Endothelial cell of umbilical vein (primary cell): ENCODE measurements around the gene POLG. TPM values are rescaled to one million over a fixed set of nuclear protein-coding genes. Genes with fewer than 3 reads are reported as not detected.

Experiments
- BruUV-seq: library from RNA; stranded (reverse); fragments of 400-500 nt; replicated peaks from 2 replicates; lab custom pipeline; 2021; lab: Mats Ljungman, UMichigan
- CTCF ChIA-PET: fragments of 300-600, 350-600 bp; sonication (Branson Sonifier 250); formaldehyde crosslinking; loops from one replicate; lab custom pipeline; 2021; ENCODE audit warnings: antibody characterized with exemption, inconsistent platforms; lab: Charles Lee
- POLR2A ChIA-PET: fragments of 300-600, 350-600 bp; sonication (Branson Sonifier 250); formaldehyde crosslinking; loops from one replicate; lab custom pipeline; 2021; ENCODE audit warnings: antibody characterized with exemption, inconsistent platforms; lab: Charles Lee
- DNase-seq: peaks from one replicate; pipeline ENCODE4 v3.0.0-alpha.2; 2011; ENCODE audit warnings: low read depth, low spot score
- FAIRE-seq: peaks from 2 replicates; lab custom pipeline; 2011; peaks lifted over from hg19 to GRCh38; lab: Jason Lieb, UNC
- H2AFZ ChIP-seq: 2 replicates; pipeline ENCODE4 v1.6.0; 2012; ENCODE audit warnings: low read depth, low read length, control low read depth, inconsistent platforms
- H3K27ac ChIP-seq: 2 replicates; pipeline ENCODE4 v1.5.1; 2011; ENCODE audit warnings: low read depth, mild to moderate bottlenecking, control low read depth, low read length, moderate library complexity; ENCODE audit not compliant: insufficient read depth
- H3K27me3 ChIP-seq, 2 experiments: 2 replicates each; pipeline versions ENCODE4 v1.6.0 to v1.6.1; 2011; ENCODE audit warnings: low read length in 2 of 2, mixed read lengths in 1 of 2; ENCODE audit not compliant: control insufficient read depth in 2 of 2, insufficient read depth in 2 of 2
- H3K36me3 ChIP-seq, 2 experiments: 2 replicates in 1 of 2; 3 replicates in 1 of 2; pipeline ENCODE4 v1.5.1; 2011; ENCODE audit warnings: low read length in 2 of 2, mild to moderate bottlenecking in 1 of 2, moderate library complexity in 1 of 2; ENCODE audit not compliant: control insufficient read depth in 2 of 2, insufficient read depth in 2 of 2; ENCODE audit errors: extremely low read depth in 1 of 2
- H3K4me1 ChIP-seq: 3 replicates; pipeline ENCODE4 v1.5.1; 2011; ENCODE audit warnings: mild to moderate bottlenecking, low read length; ENCODE audit not compliant: control insufficient read depth, insufficient read depth; ENCODE audit errors: extremely low read depth
- H3K4me2 ChIP-seq: 2 replicates; pipeline ENCODE4 v1.6.1; 2011; ENCODE audit warnings: low read length, control low read depth, mixed read lengths; ENCODE audit not compliant: insufficient read depth
- H3K4me3 ChIP-seq, 3 experiments: fragments of 200-600 bp in 1 of 3; sonication (generic), shearing (Covaris generic) in 1 of 3; replicated peaks in 1 of 3; 2 replicates each; pipeline ENCODE4 v1.5.1; 2011 to 2016; ENCODE audit warnings: control low read depth in 3 of 3, low read length in 3 of 3, mild to moderate bottlenecking in 2 of 3, inconsistent platforms in 1 of 3, low read depth in 1 of 3, moderate library complexity in 1 of 3; ENCODE audit not compliant: insufficient read depth in 1 of 3
- H3K79me2 ChIP-seq: 2 replicates; pipeline ENCODE4 v1.6.0; 2012; ENCODE audit warnings: low read length, inconsistent platforms; ENCODE audit not compliant: control insufficient read depth, insufficient read depth
- H3K9ac ChIP-seq: replicated peaks from 2 replicates; pipeline ENCODE3; 2011; ENCODE audit warnings: low read length, control low read depth; ENCODE audit not compliant: insufficient read depth; ENCODE audit errors: extremely low read depth
- H3K9me1 ChIP-seq: replicated peaks from 3 replicates; pipeline ENCODE4 v1.6.0; 2011; ENCODE audit warnings: mild to moderate bottlenecking, low read length; ENCODE audit not compliant: control insufficient read depth, insufficient read depth; ENCODE audit errors: extremely low read depth
- H3K9me3 ChIP-seq: replicated peaks from 2 replicates; pipeline ENCODE4 v1.5.1; 2012; ENCODE audit warnings: low read length, inconsistent platforms; ENCODE audit not compliant: control insufficient read depth, insufficient read depth
- H4K20me1 ChIP-seq: replicated peaks from 2 replicates; pipeline ENCODE3; 2011; ENCODE audit warnings: mild to moderate bottlenecking, low read length; ENCODE audit not compliant: control insufficient read depth, insufficient read depth; ENCODE audit errors: extremely low read depth
- EZH2 ChIP-seq: IDR thresholded peaks from 2 replicates; pipeline ENCODE4 v1.6.1; 2012; ENCODE audit warnings: borderline replicate concordance, low read depth, mild to moderate bottlenecking, moderate library complexity, low read length, inconsistent platforms; ENCODE audit not compliant: severe bottlenecking
- GATA2 ChIP-seq: IDR thresholded peaks from 2 replicates; pipeline ENCODE4 v1.7.0; 2011; ENCODE audit warnings: low read depth, mild to moderate bottlenecking, moderate library complexity, mixed read lengths, low read length; ENCODE audit not compliant: insufficient read length, insufficient read depth
- JUN ChIP-seq: IDR thresholded peaks from 2 replicates; pipeline ENCODE4 v1.6.1; 2011; ENCODE audit warnings: borderline replicate concordance, low read depth; ENCODE audit not compliant: insufficient read length, insufficient read depth
- MYC ChIP-seq: IDR thresholded peaks from one replicate; pipeline ENCODE4 v1.6.1; 2011; ENCODE audit warnings: mild to moderate bottlenecking, low read depth, low read length
- POLR2AphosphoS5 ChIP-seq: IDR thresholded peaks from 2 replicates; pipeline ENCODE4 v1.6.1; 2012; ENCODE audit warnings: low read depth, mild to moderate bottlenecking, control low read depth, low read length, moderate library complexity; ENCODE audit not compliant: insufficient read depth
- dilution Hi-C: fragments of 300-500 bp; cut with MboI; formaldehyde crosslinking; loops from one replicate; pipeline ENCODE4 v1.15.0; 2019; ENCODE audit warnings: low sequenced_read_pairs; ENCODE audit not compliant: extremely low pct_ligation_motif_present
- intact Hi-C: fragments of 100-400 bp; cut with micrococcal nuclease; formaldehyde crosslinking; loops from one replicate; pipeline ENCODE4 v1.10.0; 2022
- polyA plus RNA-seq, 4 experiments: library from polyadenylated mRNA; depleted of rRNA in 3 of 4; stranded (reverse) in 3 of 4; unstranded in 1 of 4; fragments of >200 nt; gene quantifications; 2 replicates each; pipeline versions ENCODE4 v1.2.1 to v1.2.3, GENCODE V29; 2011 to 2012; ENCODE audit warnings: missing spikeins in 1 of 4
- total RNA-seq: library from RNA; stranded (reverse); gene quantifications from 2 replicates; pipeline ENCODE4 v1.2.3, GENCODE V29; 2021
- TF ChIP-seq, protein P1 (sequence below), 2 donors: IDR thresholded peaks; 1 replicate in 1 of 2; 2 replicates in 1 of 2; pipeline ENCODE4 v1.5.1; 2011; ENCODE audit warnings: low read length in 2 of 2, mild to moderate bottlenecking in 2 of 2, moderate library complexity in 2 of 2, control low read depth in 1 of 2, inconsistent platforms in 1 of 2, low read depth in 1 of 2; ENCODE audit not compliant: insufficient read depth in 1 of 2; ENCODE audit errors: extremely low read depth in 1 of 2
- TF ChIP-seq, protein P2 (sequence below): IDR thresholded peaks from 2 replicates; pipeline ENCODE4 v1.6.1; 2011; ENCODE audit not compliant: insufficient read depth, insufficient read length

The POLG gene
- total and polyA plus RNA-seq, 2 donors (not counting 3 experiments of a cell fraction or from before 2014, with no cell fraction given), result 36.6 to 77.7 TPM

DNA sequence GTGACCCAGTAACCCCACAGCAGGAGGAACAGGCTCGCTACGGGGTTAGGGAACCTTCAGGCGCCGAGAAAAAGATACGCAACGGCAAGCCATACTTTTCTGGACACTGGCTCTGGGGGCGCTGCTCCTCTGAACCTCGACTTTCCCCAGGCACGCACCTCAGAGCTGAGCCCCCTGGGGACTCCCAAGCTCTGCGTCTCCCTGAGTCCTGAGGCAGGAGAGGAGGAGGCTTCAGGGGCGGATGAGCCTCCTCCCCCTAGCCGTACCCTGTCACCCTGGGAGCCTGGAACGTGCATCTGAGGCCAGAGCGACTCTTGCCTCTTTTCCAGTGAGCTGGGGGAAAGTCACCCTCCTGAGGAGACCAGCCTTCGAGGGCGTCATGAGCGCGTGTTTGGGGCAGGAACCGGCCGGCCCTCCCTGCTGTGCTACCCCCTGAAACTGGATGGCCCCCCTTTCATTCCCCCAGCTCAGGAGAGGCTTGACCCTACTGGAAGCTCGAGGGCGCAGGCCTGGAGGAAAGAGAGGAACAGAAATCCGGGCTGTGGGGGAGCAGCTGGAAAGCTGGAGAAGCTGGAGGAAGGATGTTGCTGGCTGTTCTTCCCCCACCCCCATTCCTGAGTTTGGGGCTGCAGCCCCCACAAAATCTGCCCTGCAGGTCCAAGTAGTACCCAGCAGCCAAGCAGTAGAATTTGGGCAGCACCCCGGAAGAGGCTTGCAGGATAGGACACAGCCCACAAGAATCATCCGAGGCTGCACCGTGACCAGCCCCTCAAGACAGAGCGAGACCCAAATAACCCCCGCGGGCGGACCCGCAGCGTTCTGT lies 25.1 kb upstream of the POLG start:
- Histone ChIP-seq H2AFZ (no peak overlapping the region), H3K9me1 (no peaks in the 10 kb centered on the region), H3K27ac (no peak overlapping the region), H3K36me3 (no peaks in the 10 kb centered on the region), H3K4me3 (no peak overlapping the region), H4K20me1 (no peaks in the 10 kb centered on the region), H3K27me3 (peaks cover 56 to 71% of the 10 kb centered on the region in 2 experiments), H3K4me2 (no peak overlapping the region), H3K9ac (no peak overlapping the region), H3K4me1 (no peaks in the 10 kb centered on the region), H3K79me2 (no peaks in the 10 kb centered on the region), H3K9me3 (no peaks in the 10 kb centered on the region)
- ChIA-PET POLR2A (interaction anchor here (0.7 kb wide), 1 partner anchor 59 kb away, joined by 3 read pairs; no protein-coding TSS in a partner anchor), CTCF (interaction anchor here (0.7 to 8.0 kb wide), 41 partner anchors 9 to 279 kb away, joined by 3 to 262 read pairs (median 10); partner anchors contain the start of genes POLG, RHCG and TICRR)
- DNase-seq (no peak), FAIRE-seq (no peak)
- no peak for TF ChIP-seq POLR2AphosphoS5
- peak; percentile 87 for TF ChIP-seq EZH2
- dilution Hi-C loops (no loop called here), intact Hi-C loops (loop anchor here (2.0 to 5.0 kb wide), 3 partner anchors 25 to 198 kb away; partner anchors contain the start of gene POLG)
- BruUV-seq, result no TSS peak

GRCh38 chr15:89358755-89359439 lies 24.3 kb upstream of the POLG start:
- no peak overlapping the region for H3K27ac ChIP-seq
- no TSS peak for BruUV-seq
- ChIA-PET CTCF (interaction anchor here (0.5 to 8.0 kb wide), 55 partner anchors 10 to 380 kb away, joined by 3 to 262 read pairs (median 6); partner anchors contain the start of genes POLG, RHCG and TICRR), POLR2A (interaction anchor here (0.7 kb wide), 1 partner anchor 60 kb away, joined by 3 read pairs; no protein-coding TSS in a partner anchor)
- H3K4me2 ChIP-seq, result peak overlapping the region; percentile 62
- H3K9me1 ChIP-seq, result no peaks in the 10 kb centered on the region
- H3K79me2 ChIP-seq, result no peaks in the 10 kb centered on the region
- FAIRE-seq (peak; percentile 89), DNase-seq (peak; percentile 88)
- TF ChIP-seq, protein P1, sequence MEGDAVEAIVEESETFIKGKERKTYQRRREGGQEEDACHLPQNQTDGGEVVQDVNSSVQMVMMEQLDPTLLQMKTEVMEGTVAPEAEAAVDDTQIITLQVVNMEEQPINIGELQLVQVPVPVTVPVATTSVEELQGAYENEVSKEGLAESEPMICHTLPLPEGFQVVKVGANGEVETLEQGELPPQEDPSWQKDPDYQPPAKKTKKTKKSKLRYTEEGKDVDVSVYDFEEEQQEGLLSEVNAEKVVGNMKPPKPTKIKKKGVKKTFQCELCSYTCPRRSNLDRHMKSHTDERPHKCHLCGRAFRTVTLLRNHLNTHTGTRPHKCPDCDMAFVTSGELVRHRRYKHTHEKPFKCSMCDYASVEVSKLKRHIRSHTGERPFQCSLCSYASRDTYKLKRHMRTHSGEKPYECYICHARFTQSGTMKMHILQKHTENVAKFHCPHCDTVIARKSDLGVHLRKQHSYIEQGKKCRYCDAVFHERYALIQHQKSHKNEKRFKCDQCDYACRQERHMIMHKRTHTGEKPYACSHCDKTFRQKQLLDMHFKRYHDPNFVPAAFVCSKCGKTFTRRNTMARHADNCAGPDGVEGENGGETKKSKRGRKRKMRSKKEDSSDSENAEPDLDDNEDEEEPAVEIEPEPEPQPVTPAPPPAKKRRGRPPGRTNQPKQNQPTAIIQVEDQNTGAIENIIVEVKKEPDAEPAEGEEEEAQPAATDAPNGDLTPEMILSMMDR (IDR thresholded peaks at IDR 0.05; ENCODE audit: extremely low read depth in 1 of 2, insufficient read depth in 1 of 2, low read depth in 1 of 2, low read length in 2 of 2), result peak; percentile 76 to 88
- TF ChIP-seq EZH2 (peak; percentile 14), MYC (no peak), JUN (no peak), GATA2 (no peak)
- TF ChIP-seq, protein P2, sequence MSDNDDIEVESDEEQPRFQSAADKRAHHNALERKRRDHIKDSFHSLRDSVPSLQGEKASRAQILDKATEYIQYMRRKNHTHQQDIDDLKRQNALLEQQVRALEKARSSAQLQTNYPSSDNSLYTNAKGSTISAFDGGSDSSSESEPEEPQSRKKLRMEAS, result no peak
- H3K36me3 ChIP-seq, result no peaks in the 10 kb centered on the region
- dilution Hi-C loops (no loop called here), intact Hi-C loops (loop anchor here (1.0 to 5.0 kb wide), 5 partner anchors 24 to 198 kb away; partner anchors contain the start of gene POLG)
- no peak overlapping the region for H3K9ac ChIP-seq
- H3K4me3 ChIP-seq, result peak overlapping the region in 2 of 3 experiments; percentile 37 to 39
- peak overlapping the region; percentile 91 for H2AFZ ChIP-seq
- no peaks in the 10 kb centered on the region for H4K20me1 ChIP-seq
- H3K4me1 ChIP-seq, result no peaks in the 10 kb centered on the region
- no peaks in the 10 kb centered on the region for H3K9me3 ChIP-seq
- H3K27me3 ChIP-seq, result peaks cover 53 to 65% of the 10 kb centered on the region in 2 experiments
